ENCODE results near the gene TFF3.

TFF3 gene, protein sequence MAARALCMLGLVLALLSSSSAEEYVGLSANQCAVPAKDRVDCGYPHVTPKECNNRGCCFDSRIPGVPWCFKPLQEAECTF

GRCh38 chr21:42315296-42315891 is at the start of gene TFF3:
TSS of gene TFF3 (minus strand) at chr21:42315409. CDS start at chr21:42315374, 35 bp downstream.
- no peak for DNase-seq (ENCODE audit: low read depth)

DNA sequence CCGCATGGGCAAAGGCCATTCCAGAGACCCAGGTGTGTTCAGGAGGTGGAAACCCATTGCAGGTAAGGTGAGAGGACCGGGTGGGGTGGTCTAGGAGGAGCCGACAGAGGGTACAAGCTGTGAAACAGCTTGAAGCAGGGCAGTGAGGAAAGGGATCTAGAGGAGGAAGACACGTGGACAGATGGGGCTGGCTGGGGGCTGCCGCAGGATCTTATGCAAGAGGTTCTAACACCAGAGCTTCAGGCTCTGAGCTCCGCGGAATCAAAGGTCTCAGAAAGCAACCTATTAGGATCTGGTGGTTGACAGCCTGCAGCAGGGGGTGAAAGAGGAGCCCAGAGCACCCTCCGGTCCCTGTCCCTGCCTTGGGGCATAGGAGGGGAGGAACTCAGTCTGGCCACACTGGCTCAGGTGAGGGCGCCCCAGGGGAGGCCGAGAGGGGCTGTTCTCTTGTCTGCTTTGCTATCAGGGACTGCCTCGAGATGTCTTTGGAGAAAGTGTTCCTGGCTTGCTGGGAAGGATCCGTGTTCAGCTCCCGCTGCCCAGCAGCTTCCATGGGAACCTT is 49.2 kb upstream of the TFF3 start:
- no peak for DNase-seq (ENCODE audit: low read depth)

- no peak for DNase-seq (ENCODE audit: low read depth)
These were observed 48.1 kb upstream of the TFF3 start for GRCh38 chr21:42363312-42363711.

DNA sequence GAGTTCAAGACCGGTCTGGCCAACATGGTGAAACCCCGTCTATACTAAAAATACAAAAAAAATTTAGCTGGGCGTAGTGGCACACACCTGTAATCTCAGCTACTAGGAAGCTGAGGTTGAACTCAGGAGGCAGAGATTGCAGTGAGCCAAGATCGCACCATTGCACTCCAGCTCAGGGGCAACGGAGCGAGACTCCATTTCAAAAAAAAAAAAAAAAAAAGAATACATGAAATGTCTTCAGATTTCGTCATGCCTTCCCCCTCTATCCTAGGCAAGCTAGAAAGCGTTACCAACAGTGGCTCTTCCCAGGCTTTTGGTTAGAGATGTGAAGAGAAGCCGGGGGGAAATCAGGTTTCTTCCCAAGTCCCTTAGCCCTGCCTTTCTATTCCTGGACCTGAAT is 47.5 kb upstream of the TFF3 start:
- no peak for DNase-seq (ENCODE audit: low read depth)

- DNase-seq (ENCODE audit: low read depth) = no peak
These were observed 47.0 kb upstream of the TFF3 start for GRCh38 chr21:42362198-42362597.

GRCh38 chr21:42361286-42361685 is 46.1 kb upstream of the TFF3 start:
- no peak for DNase-seq (ENCODE audit: low read depth)

DNA sequence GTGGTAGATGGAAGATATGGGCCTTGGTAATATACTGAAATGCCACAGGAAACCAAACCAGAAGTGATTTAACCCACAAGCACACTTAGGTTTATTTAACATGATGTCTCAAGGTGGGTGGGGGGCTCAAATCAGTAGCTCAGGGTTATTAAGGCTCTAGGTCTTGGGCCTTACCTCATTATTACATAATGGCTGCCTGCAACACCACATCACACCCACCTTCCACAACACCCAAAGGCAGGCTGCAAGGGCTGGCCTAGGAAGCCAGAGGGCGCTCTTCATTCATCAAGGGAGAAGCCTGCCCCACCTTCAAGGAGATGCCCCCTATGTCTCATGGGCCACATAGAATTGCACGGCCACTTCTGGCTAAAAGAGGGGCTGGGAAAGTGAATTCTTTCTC is 45.1 kb upstream of the TFF3 start:
- DNase-seq (ENCODE audit: low read depth) = no peak

- DNase-seq (ENCODE audit: low read depth) = no peak
These were observed 43.7 kb upstream of the TFF3 start for GRCh38 chr21:42358937-42359336.

GRCh38 chr21:42358261-42358660 is 43.1 kb upstream of the TFF3 start:
- no peak for DNase-seq (ENCODE audit: low read depth)

DNA sequence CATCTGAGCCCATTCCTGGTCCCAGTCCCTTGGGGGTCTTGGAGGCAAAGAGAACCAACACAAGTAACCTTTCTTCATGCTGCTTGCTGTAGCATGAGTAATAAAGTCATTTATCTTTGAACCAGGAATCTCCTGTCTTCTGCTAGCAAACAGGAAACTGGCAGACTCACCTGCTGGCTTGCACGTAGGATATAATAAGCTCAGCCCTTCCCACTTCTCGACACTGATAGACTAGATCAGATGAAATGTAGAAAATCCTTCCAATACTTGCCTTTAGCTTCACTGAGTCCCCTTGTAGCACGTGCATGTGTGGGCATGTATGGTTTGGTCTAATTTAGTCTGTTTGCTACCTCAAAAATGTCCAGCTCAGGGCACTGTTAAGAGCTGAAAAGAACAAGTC is 42.1 kb upstream of the TFF3 start:
- DNase-seq (ENCODE audit: low read depth) = no peak

- DNase-seq (ENCODE audit: low read depth) = no peak
These were observed 41.4 kb upstream of the TFF3 start for GRCh38 chr21:42356650-42357049.

- DNase-seq (ENCODE audit: low read depth) = no peak
These were observed 40.8 kb upstream of the TFF3 start for GRCh38 chr21:42356046-42356445.

DNA sequence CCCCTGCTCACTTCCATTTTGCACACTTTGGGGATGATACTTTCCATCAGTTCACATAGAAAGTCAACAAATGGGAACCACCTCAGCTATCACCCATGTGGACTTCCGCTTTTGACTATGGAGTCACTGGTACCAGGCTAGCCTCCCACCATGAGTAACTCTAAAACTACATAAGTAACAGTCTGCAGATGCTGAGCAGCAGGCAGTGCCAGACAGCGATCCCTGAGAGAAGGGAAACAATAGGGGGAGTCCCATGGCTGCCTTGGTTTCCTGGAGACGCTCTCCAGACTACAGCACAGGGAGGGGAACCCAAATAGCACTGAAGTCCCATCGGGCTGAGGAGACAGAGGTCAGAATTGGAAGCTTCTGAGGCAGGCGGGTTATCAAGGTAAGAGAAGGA is 38.4 kb upstream of the TFF3 start:
- DNase-seq (ENCODE audit: low read depth) = no peak

GRCh38 chr21:42352441-42353095 is 37.4 kb upstream of the TFF3 start:
- DNase-seq (ENCODE audit: low read depth) = no peak

DNA sequence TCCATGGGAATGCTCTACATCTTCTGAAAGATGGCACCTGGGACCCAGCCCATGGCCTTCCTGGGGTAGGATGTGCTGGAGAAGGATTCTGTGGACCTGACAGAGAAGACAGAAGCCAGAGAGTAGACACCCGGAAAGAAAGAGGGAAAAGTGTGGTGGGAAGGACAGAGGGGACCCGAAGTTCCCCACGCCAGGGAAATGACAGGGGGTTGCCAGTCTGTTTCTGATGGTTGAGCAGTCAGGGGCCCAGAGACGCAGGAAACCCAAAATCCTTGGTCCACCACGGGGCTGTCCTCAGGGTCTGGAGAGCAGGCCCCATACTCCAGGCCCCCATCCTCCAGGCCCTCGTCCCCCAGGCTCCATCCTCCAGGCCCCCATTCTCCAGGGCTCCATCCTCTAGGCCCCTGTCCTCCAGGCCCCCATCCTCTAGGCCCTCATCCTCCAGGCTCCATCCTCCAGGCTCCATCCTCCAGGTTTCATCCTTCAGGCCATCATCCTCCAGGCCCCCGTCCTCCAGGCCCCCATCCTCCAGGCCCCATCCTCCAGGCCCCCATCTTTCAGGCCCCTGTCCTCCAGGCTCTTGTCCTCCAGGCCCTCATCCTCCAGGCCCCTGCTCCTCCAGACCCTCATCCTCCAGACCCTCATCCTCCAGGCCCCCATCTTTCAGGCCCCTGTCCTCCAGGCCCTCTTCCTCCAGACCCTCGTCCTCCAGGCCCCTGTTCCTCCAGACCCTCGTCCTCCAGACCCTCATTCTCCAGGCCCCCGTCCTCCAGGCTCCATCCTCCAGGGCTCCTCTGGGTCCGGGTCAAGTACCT is 36.6 kb upstream of the TFF3 start:
- no peak for DNase-seq (ENCODE audit: low read depth)

DNA sequence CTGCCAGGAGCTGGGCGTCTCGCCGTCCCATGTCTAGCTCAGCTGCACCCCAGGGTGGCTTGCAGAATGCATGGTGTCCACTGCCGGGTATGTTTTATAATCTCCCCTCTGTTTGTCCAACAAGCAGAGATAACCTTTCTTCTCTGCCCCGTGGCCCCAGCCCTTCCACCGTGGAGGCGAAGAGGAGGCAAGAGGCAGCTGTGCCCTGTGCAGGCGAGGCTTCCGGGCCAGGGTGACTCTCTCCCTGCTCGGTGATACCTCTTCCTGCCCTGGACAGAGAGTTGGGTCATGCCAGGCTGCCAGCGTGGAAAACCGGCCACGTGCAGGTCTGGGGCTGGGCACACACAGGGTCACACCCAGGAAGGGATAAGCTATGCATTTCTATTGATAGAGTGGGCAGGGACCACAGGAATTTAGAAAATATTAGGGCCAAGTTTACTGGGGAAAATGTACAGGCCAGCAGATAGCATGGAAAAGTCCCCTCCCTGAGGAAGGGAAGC is 35.8 kb upstream of the TFF3 start, which contains the start of gene TFF2:
Gene TFF2 (minus strand): TSS at position 68 of the 500 bp plus-strand sequence. CDS start 37 bp downstream, at position 31.
- no peak for DNase-seq (ENCODE audit: low read depth)

DNA sequence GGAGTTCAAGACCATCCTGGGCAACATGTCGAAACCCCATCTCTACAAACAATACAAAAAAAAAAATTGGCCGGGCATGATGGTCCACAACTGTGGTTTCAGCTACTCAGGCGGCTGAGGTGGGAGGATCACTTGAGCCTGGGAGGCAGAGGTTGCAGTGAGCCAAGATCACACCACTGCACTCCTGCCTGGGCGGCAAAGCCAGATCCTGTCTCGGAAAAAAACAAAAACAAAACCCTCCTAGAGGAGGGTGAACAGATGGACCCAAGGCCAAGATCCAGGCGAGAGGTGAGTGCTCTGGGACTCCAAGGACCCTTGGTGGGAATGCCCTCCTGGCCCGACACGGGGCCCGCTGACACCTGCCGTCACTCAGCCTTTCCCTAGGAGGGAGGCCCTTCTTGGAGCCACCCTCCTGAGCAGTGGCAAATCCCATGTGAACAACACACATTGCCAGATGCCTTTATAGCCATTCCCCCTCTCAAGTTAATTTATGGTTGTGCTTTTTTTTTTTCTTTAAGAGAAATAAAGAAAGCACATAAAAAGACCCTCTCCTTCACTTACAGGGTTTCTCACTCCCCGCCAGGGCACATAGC is 35.2 kb upstream of the TFF3 start:
- DNase-seq (ENCODE audit: low read depth) = no peak

DNA sequence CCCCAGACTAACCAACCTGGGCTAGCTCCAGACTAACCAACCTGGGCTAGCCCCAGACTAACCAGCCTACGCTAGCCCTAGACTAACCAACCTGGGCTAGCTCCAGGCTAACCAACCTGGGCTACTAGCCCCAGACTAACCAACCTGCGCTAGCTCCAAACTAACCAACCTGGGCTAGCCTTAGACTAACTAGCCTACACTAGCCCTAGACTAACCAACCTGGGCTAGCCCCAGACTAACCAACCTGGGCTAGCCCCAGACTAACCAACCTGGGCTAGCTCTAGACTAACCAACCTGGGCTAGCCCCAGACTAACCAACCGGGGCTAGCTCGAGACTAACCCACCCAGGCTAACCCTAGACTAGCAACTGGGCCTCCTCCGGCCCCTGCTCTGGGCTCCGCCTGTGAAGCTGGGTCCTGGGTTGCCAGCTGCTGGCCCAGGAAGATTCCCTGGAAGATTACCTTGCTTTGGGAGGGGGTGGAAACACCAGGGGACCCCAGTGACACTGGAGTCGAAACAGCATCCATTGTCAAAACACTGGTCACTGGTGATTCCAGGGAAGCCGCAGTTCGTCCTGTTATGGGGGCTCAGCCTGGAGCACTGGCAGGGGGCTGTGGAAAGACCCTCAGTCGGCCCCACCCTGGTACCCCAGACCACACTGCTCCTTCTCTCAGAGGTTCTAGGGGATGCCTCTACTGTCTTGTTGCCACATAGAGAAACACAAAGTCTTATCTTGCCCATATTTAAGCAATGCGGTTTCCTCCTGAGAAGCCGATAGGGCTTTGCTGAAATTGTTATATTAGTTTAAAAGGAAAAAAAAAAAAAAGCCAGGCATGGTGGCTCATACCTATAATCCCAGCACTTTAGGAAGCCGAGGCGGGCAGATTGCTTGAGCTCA is 34.5 kb upstream of the TFF3 start:
- no peak for DNase-seq (ENCODE audit: low read depth)

GRCh38 chr21:42348762-42349161 is 33.6 kb upstream of the TFF3 start:
- DNase-seq (ENCODE audit: low read depth) = no peak

GRCh38 chr21:42347601-42348327 is 32.6 kb upstream of the TFF3 start:
- DNase-seq (ENCODE audit: low read depth) = no peak
